ENCODE measurements around the gene HHAT.

Gene HHAT

GRCh38 chr1:210684466-210685294 lies 356.0 kb downstream of the HHAT start:
- Histone ChIP-seq H3K9ac (no peak overlapping the region), H3K4me1 (peaks cover 7 to 51% (median 23%) of the 10 kb centered on the region in 10 experiments; a peak in 16 of 20 replicates), H3K9me3 (replicated peaks in 1 of 11) (no peaks in the 10 kb centered on the region), H3K4me3 (no peak overlapping the region), H3K36me3 (no peaks in the 10 kb centered on the region), H3K27me3 (no peaks in the 10 kb centered on the region), H4K20me1 (no peaks in the 10 kb centered on the region), H3K27ac (no peak overlapping the region), H3K4me2 (peak overlapping the region in 8 of 11 experiments; percentile 11 to 41 (median 24); a peak in 10 of 22 replicates)
- no peak for TF ChIP-seq Cebpa-rat (IDR thresholded peaks at IDR 0.05)

GRCh38 chr1:210685295-210685650 lies 356.6 kb downstream of the HHAT start:
- TF ChIP-seq Cebpa-rat (IDR thresholded peaks at IDR 0.05) = no peak
- Histone ChIP-seq H3K4me3 (no peak overlapping the region), H3K27ac (no peak overlapping the region), H3K9me3 (replicated peaks in 1 of 11) (no peaks in the 10 kb centered on the region), H3K4me2 (no peak overlapping the region), H3K4me1 (peaks cover 7 to 51% (median 23%) of the 10 kb centered on the region in 10 experiments; a peak in 16 of 20 replicates), H3K9ac (no peak overlapping the region), H4K20me1 (no peaks in the 10 kb centered on the region), H3K27me3 (no peaks in the 10 kb centered on the region), H3K36me3 (no peaks in the 10 kb centered on the region)

GRCh38 chr1:210686841-210687240 lies 358.1 kb downstream of the HHAT start:
- Histone ChIP-seq H3K4me1 (peaks cover 4 to 36% (median 16%) of the 10 kb centered on the region in 10 experiments; a peak in 15 of 20 replicates), H3K27me3 (no peaks in the 10 kb centered on the region), H3K4me3 (no peak overlapping the region), H3K36me3 (no peaks in the 10 kb centered on the region), H3K4me2 (peak overlapping the region in 5 of 11 experiments; percentile 7 to 45 (median 27); a peak in 7 of 22 replicates), H3K9ac (no peak overlapping the region), H3K27ac (no peak overlapping the region), H3K9me3 (replicated peaks in 1 of 11) (no peaks in the 10 kb centered on the region), H4K20me1 (no peaks in the 10 kb centered on the region)
- TF ChIP-seq Cebpa-rat (IDR thresholded peaks at IDR 0.05) = no peak

GRCh38 chr1:210687582-210688279 lies 359.0 kb downstream of the HHAT start:
- Histone ChIP-seq H3K4me2 (peak overlapping the region in 6 of 11 experiments; percentile 7 to 45 (median 24); a peak in 8 of 22 replicates), H4K20me1 (no peaks in the 10 kb centered on the region), H3K36me3 (no peaks in the 10 kb centered on the region), H3K9me3 (replicated peaks in 1 of 11) (no peaks in the 10 kb centered on the region), H3K4me1 (peaks cover 8 to 44% (median 21%) of the 10 kb centered on the region in 10 experiments), H3K27ac (no peak overlapping the region), H3K4me3 (no peak overlapping the region), H3K9ac (no peak overlapping the region), H3K27me3 (no peaks in the 10 kb centered on the region)
- no peak for TF ChIP-seq Cebpa-rat (IDR thresholded peaks at IDR 0.05)

- no peaks in the 10 kb centered on the region for H3K9me3 ChIP-seq (replicated peaks in 1 of 11)
- no peak for TF ChIP-seq Cebpa-rat (IDR thresholded peaks at IDR 0.05)
- no peaks in the 10 kb centered on the region for H3K27me3 ChIP-seq
- no peaks in the 10 kb centered on the region for H3K36me3 ChIP-seq
- H3K4me2 ChIP-seq = peak overlapping the region in 4 of 11 experiments; percentile 4 to 29 (median 16); a peak in 4 of 22 replicates
- H4K20me1 ChIP-seq = no peaks in the 10 kb centered on the region
- no peak overlapping the region for H3K4me3 ChIP-seq
- H3K27ac ChIP-seq = no peak overlapping the region
- no peak overlapping the region for H3K9ac ChIP-seq
- peaks cover 12 to 49% (median 26%) of the 10 kb centered on the region in 10 experiments for H3K4me1 ChIP-seq
Measured at GRCh38 chr1:210688512-210689234, 360.0 kb downstream of the HHAT start.

- Histone ChIP-seq H3K4me2 (no peak overlapping the region), H4K20me1 (no peaks in the 10 kb centered on the region), H3K4me3 (no peak overlapping the region), H3K4me1 (peaks cover 7 to 40% (median 19%) of the 10 kb centered on the region in 10 experiments; a peak in 19 of 20 replicates), H3K27me3 (no peaks in the 10 kb centered on the region), H3K9ac (no peak overlapping the region), H3K27ac (no peak overlapping the region), H3K36me3 (no peaks in the 10 kb centered on the region), H3K9me3 (replicated peaks in 1 of 11) (no peaks in the 10 kb centered on the region)
- no peak for TF ChIP-seq Cebpa-rat (IDR thresholded peaks at IDR 0.05)
Measured at GRCh38 chr1:210689826-210690225, 361.1 kb downstream of the HHAT start.

- no peak overlapping the region for H3K27ac ChIP-seq
- H4K20me1 ChIP-seq = no peaks in the 10 kb centered on the region
- no peaks in the 10 kb centered on the region for H3K36me3 ChIP-seq
- no peak for TF ChIP-seq Cebpa-rat (IDR thresholded peaks at IDR 0.05)
- peaks cover 7 to 40% (median 19%) of the 10 kb centered on the region in 10 experiments; a peak in 19 of 20 replicates for H3K4me1 ChIP-seq
- H3K4me2 ChIP-seq = no peak overlapping the region
- no peak overlapping the region for H3K4me3 ChIP-seq
- no peak overlapping the region for H3K9ac ChIP-seq
- no peaks in the 10 kb centered on the region for H3K27me3 ChIP-seq
- H3K9me3 ChIP-seq (replicated peaks in 1 of 11) = no peaks in the 10 kb centered on the region
Measured at GRCh38 chr1:210690236-210690635, 361.5 kb downstream of the HHAT start.

- no peak for TF ChIP-seq Cebpa-rat (IDR thresholded peaks at IDR 0.05)
- Histone ChIP-seq H3K4me3 (no peak overlapping the region), H3K36me3 (no peaks in the 10 kb centered on the region), H3K27ac (no peak overlapping the region), H3K4me2 (no peak overlapping the region), H3K9ac (no peak overlapping the region), H3K9me3 (replicated peaks in 1 of 11) (no peaks in the 10 kb centered on the region), H3K4me1 (peaks cover 7 to 40% (median 19%) of the 10 kb centered on the region in 10 experiments; a peak in 19 of 20 replicates), H4K20me1 (no peaks in the 10 kb centered on the region), H3K27me3 (no peaks in the 10 kb centered on the region)
Measured at GRCh38 chr1:210691039-210691610, 362.4 kb downstream of the HHAT start.

Data from BLaER1 treated with 17β-estradiol and CSF1 and Interleukin-3, amounts not matched to agents 10 nM and 100 nM (cell line).